Neural cell (in vitro differentiated cells): ENCODE data around the gene CUL4B. TPM values are rescaled to one million over a fixed set of nuclear protein-coding genes. Genes with fewer than 3 reads are reported as not detected.

ENCODE experiments used
- H2AFZ ChIP-seq: fragments of 200-600, 300-800 bp; sonication (generic), shearing (Covaris generic); 2 replicates; pipeline ENCODE4 v1.6.0; 2014; ENCODE audit warnings: low read depth, mild to moderate bottlenecking, antibody characterized with exemption, low read length, moderate library complexity
- H3F3A ChIP-seq: fragments of 200-600 bp; shearing (Covaris generic); 2 replicates; pipeline ENCODE4 v1.6.1; 2016; ENCODE audit warnings: mild to moderate bottlenecking, moderate library complexity, mixed read lengths, antibody characterized with exemption, low read length; ENCODE audit not compliant: insufficient read depth, poor library complexity, severe bottlenecking
- H3K27ac ChIP-seq: fragments of 200-600, 300-800 bp; sonication (generic), shearing (Covaris generic); 2 replicates; pipeline ENCODE4 v1.5.1; 2014; ENCODE audit warnings: mild to moderate bottlenecking, low read length, moderate library complexity
- H3K27me3 ChIP-seq: fragments of 300-800, 200-600 bp; sonication (generic), shearing (Covaris generic); 2 replicates; pipeline ENCODE4 v1.6.0; 2014; ENCODE audit warnings: mild to moderate bottlenecking, low read depth, low read length, moderate library complexity; ENCODE audit not compliant: insufficient read depth
- H3K36me3 ChIP-seq: fragments of 300-800, 200-600 bp; sonication (generic), shearing (Covaris generic); 2 replicates; pipeline ENCODE4 v1.5.1; 2014; ENCODE audit warnings: mild to moderate bottlenecking, antibody characterized with exemption, low read length, moderate library complexity; ENCODE audit not compliant: insufficient read depth
- H3K4me2 ChIP-seq: fragments of 300-800, 200-600 bp; sonication (generic), shearing (Covaris generic); 2 replicates; pipeline ENCODE4 v1.6.0; 2014; ENCODE audit warnings: mild to moderate bottlenecking, low read length
- H3K4me3 ChIP-seq: fragments of 300-800, 200-600 bp; sonication (generic), shearing (Covaris generic); 2 replicates; pipeline ENCODE4 v1.5.1; 2014; ENCODE audit warnings: mild to moderate bottlenecking, low read length, moderate library complexity
- H3K79me2 ChIP-seq: fragments of 200-600 bp; shearing (Covaris generic); replicated peaks from 2 replicates; pipeline ENCODE4 v1.6.0; 2014; ENCODE audit warnings: mild to moderate bottlenecking, low read length, moderate library complexity; ENCODE audit not compliant: insufficient read depth
- H3K9ac ChIP-seq: fragments of 300-800, 200-600 bp; sonication (generic), shearing (Covaris generic); 2 replicates; pipeline ENCODE4 v1.6.1; 2016; ENCODE audit warnings: mild to moderate bottlenecking, low read length, mixed read lengths
- H3K9me2 ChIP-seq: fragments of 200-600 bp; shearing (Covaris generic); 2 replicates; pipeline ENCODE4 v1.6.1; 2016; ENCODE audit warnings: mild to moderate bottlenecking, low read length, mixed read lengths; ENCODE audit not compliant: insufficient read depth
- H3K9me3 ChIP-seq: fragments of 200-600, 300-800 bp; sonication (generic), shearing (Covaris generic); 2 replicates; pipeline ENCODE4 v1.6.1; 2016; ENCODE audit warnings: mild to moderate bottlenecking, mixed run types, low read length, moderate library complexity, mixed read lengths
- H4K20me1 ChIP-seq: fragments of 200-600 bp; shearing (Covaris generic); 2 replicates; pipeline ENCODE4 v1.6.1; 2016; ENCODE audit warnings: mild to moderate bottlenecking, mixed run types; ENCODE audit not compliant: insufficient read depth
- EP300 ChIP-seq: fragments of 450-650 bp; conservative IDR thresholded peaks from 2 replicates; pipeline ENCODE4 v1.6.1; 2014; ENCODE audit warnings: antibody characterized with exemption, mild to moderate bottlenecking, moderate library complexity; ENCODE audit not compliant: poor library complexity, severe bottlenecking
- EZH2 ChIP-seq: fragments of 200-600, 300-800 bp; shearing (Covaris generic), sonication (generic); IDR thresholded peaks from 2 replicates; pipeline ENCODE4 v1.6.1; 2014; ENCODE audit warnings: antibody characterized with exemption, low read length, borderline replicate concordance, mild to moderate bottlenecking; ENCODE audit not compliant: insufficient read depth, poor library complexity, severe bottlenecking
- MXI1 ChIP-seq: fragments of 450-650 bp; conservative IDR thresholded peaks from 2 replicates; pipeline ENCODE4 v1.6.1; 2014; ENCODE audit warnings: antibody characterized with exemption, mild to moderate bottlenecking; ENCODE audit not compliant: poor library complexity, severe bottlenecking
- POLR2AphosphoS5 ChIP-seq: IDR thresholded peaks from 2 replicates; pipeline ENCODE4 v1.6.1; 2012
- RAD21 ChIP-seq: fragments of 450-650 bp; conservative IDR thresholded peaks from 2 replicates; pipeline ENCODE4 v1.6.1; 2014; ENCODE audit warnings: antibody characterized with exemption, mild to moderate bottlenecking, moderate library complexity
- SMC3 ChIP-seq: fragments of 450-650 bp; conservative IDR thresholded peaks from 2 replicates; pipeline ENCODE4 v1.6.1; 2014; ENCODE audit warnings: antibody characterized with exemption, mild to moderate bottlenecking, moderate library complexity; ENCODE audit not compliant: poor library complexity
- TAF1 ChIP-seq: IDR thresholded peaks from 2 replicates; pipeline ENCODE4 v1.6.1; 2012; ENCODE audit warnings: low read depth
- polyA plus RNA-seq: library from polyadenylated mRNA; depleted of rRNA; stranded (reverse); fragments of >200 nt; gene quantifications from 2 replicates; pipeline ENCODE4 v1.2.3, GENCODE V29; 2014
- TF ChIP-seq, protein P1 (sequence below): fragments of 450-650 bp; IDR thresholded peaks from 2 replicates; pipeline ENCODE4 v1.5.1; 2014; ENCODE audit warnings: antibody characterized with exemption, mild to moderate bottlenecking, moderate library complexity; ENCODE audit not compliant: poor library complexity, severe bottlenecking
- TF ChIP-seq, protein P2 (sequence below): IDR thresholded peaks from 2 replicates; pipeline ENCODE4 v1.6.1; 2012; ENCODE audit warnings: borderline replicate concordance

Gene CUL4B
- polyA plus RNA-seq, 1 donor from 2014 or later: 82.7 TPM

DNA sequence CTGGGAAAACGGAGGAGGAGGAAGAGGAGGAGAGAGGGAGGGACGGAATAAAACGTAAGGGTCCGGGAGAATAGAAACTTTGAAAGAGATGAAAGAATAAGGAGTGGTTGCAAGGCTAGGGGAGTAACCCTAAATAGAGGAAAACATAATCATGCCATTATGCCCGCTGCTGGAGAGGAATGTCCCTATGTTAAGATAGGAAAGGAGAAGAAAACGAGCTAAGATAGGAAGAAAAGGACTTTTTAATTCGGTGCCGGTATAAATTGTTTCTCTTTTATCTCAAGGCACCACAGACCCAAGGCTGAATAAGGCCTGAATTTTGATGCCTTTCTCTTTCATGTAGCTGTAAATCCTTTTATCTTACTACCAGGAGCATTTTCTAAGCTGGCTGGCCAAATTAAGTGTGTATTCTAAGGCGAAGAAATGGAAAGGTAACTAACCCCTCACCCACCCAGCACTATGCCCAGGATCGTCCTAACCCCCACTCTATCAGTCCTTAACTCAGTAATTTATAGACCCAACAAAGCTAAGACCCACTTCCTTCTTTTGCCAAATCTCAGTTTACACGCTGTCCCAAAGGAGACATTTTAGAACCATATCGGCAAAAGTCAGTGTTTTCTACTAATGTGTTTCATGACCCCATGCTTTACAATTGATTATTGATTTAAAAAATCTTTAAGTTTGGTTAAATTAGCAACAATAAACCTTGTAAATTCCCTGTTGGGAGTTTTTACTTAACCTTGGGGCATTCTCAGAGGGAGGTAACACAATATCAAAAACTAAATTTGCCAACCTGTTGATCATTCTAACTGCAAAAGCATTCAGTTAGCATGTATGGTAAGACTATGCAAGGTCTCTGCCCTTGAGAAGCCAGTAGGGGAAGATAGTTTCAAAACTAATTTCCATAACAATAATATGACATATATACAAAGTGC, 1.1 kb upstream of the CUL4B start:
- peak overlapping the region; percentile 78 for H3K4me3 ChIP-seq
- H3K4me2 ChIP-seq: peak overlapping the region; percentile 55
- no peaks in the 10 kb centered on the region for H3K36me3 ChIP-seq
- no peaks in the 10 kb centered on the region for H3K9me2 ChIP-seq
- TF ChIP-seq, protein P1, sequence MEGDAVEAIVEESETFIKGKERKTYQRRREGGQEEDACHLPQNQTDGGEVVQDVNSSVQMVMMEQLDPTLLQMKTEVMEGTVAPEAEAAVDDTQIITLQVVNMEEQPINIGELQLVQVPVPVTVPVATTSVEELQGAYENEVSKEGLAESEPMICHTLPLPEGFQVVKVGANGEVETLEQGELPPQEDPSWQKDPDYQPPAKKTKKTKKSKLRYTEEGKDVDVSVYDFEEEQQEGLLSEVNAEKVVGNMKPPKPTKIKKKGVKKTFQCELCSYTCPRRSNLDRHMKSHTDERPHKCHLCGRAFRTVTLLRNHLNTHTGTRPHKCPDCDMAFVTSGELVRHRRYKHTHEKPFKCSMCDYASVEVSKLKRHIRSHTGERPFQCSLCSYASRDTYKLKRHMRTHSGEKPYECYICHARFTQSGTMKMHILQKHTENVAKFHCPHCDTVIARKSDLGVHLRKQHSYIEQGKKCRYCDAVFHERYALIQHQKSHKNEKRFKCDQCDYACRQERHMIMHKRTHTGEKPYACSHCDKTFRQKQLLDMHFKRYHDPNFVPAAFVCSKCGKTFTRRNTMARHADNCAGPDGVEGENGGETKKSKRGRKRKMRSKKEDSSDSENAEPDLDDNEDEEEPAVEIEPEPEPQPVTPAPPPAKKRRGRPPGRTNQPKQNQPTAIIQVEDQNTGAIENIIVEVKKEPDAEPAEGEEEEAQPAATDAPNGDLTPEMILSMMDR: no peak
- TF ChIP-seq EZH2 (no peak), POLR2AphosphoS5 (peak; percentile 58)
- no peaks in the 10 kb centered on the region for H3K27me3 ChIP-seq
- peak overlapping the region; percentile 45 for H2AFZ ChIP-seq
- H3K9ac ChIP-seq: peak overlapping the region; percentile 67
- H3K9me3 ChIP-seq: no peaks in the 10 kb centered on the region
- no peaks in the 10 kb centered on the region for H4K20me1 ChIP-seq
- H3K79me2 ChIP-seq: peaks cover 28% of the 10 kb centered on the region
- H3F3A ChIP-seq: no peaks in the 10 kb centered on the region
- peak overlapping the region; percentile 93 for H3K27ac ChIP-seq

DNA sequence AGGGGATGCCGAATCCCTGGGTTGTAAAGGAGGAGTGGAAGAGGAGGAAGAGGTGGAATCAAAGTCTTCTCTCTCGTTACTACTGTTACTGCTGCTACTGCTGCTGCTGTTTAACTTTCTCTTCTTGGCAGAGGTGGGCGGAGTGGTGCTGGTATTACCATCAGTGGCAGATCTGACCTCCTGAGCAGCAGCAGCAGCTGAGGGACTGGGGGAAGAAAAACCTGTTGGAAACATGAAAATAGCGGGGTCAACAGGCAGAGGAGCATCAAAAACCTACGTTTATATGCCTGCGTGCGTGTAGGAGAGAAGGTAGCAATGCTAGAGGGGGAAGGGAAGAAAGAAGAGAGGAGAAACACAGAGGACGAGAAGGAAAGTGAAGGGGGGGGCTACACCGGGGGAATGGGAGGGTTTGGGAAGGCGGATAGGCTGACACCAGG, 339 bp downstream of the CUL4B start:
- H2AFZ ChIP-seq: peak overlapping the region; percentile 33
- no peaks in the 10 kb centered on the region for H3K27me3 ChIP-seq

More for the DNA sequence above, 339 bp downstream of the CUL4B start:
- TF ChIP-seq EZH2 (no peak), EP300 (no peak), POLR2AphosphoS5 (no peak), SMC3 (no peak), MXI1 (peak; percentile 15), TAF1 (peak; percentile 56), RAD21 (peak; percentile 22)
- TF ChIP-seq, protein P1: no peak
- TF ChIP-seq, protein P2, sequence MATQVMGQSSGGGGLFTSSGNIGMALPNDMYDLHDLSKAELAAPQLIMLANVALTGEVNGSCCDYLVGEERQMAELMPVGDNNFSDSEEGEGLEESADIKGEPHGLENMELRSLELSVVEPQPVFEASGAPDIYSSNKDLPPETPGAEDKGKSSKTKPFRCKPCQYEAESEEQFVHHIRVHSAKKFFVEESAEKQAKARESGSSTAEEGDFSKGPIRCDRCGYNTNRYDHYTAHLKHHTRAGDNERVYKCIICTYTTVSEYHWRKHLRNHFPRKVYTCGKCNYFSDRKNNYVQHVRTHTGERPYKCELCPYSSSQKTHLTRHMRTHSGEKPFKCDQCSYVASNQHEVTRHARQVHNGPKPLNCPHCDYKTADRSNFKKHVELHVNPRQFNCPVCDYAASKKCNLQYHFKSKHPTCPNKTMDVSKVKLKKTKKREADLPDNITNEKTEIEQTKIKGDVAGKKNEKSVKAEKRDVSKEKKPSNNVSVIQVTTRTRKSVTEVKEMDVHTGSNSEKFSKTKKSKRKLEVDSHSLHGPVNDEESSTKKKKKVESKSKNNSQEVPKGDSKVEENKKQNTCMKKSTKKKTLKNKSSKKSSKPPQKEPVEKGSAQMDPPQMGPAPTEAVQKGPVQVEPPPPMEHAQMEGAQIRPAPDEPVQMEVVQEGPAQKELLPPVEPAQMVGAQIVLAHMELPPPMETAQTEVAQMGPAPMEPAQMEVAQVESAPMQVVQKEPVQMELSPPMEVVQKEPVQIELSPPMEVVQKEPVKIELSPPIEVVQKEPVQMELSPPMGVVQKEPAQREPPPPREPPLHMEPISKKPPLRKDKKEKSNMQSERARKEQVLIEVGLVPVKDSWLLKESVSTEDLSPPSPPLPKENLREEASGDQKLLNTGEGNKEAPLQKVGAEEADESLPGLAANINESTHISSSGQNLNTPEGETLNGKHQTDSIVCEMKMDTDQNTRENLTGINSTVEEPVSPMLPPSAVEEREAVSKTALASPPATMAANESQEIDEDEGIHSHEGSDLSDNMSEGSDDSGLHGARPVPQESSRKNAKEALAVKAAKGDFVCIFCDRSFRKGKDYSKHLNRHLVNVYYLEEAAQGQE: peak; percentile 28
- H3K27ac ChIP-seq: peak overlapping the region; percentile 93
- H3K9me2 ChIP-seq: no peaks in the 10 kb centered on the region
- no peaks in the 10 kb centered on the region for H3F3A ChIP-seq
- H4K20me1 ChIP-seq: no peaks in the 10 kb centered on the region
- no peaks in the 10 kb centered on the region for H3K9me3 ChIP-seq
- H3K4me2 ChIP-seq: peak overlapping the region; percentile 76
- H3K36me3 ChIP-seq: no peaks in the 10 kb centered on the region
- peak overlapping the region; percentile 78 for H3K4me3 ChIP-seq
- peaks cover 28% of the 10 kb centered on the region for H3K79me2 ChIP-seq
- H3K9ac ChIP-seq: peak overlapping the region; percentile 85
